Stimulated activated CD4-positive, alpha-beta T cell treated with anti-CD3 and anti-CD28 coated beads, Interleukin-1b, Interleukin-23, amount 100 ng/mL, for 1 hour (primary cell): Measurements from ENCODE around the gene SCN4B.

Source experiments
- DNase-seq, 2 donors: peaks; one replicate each; pipeline ENCODE4 v3.0.0-alpha.2; 2020; ENCODE audit warnings: low read depth in 2 of 2

Gene SCN4B

GRCh38 chr11:118099838-118100556, 52.6 kb downstream of the SCN4B start:
- DNase-seq: no peak

- no peak for DNase-seq
Observed at GRCh38 chr11:118098996-118099837, 53.4 kb downstream of the SCN4B start.

DNA sequence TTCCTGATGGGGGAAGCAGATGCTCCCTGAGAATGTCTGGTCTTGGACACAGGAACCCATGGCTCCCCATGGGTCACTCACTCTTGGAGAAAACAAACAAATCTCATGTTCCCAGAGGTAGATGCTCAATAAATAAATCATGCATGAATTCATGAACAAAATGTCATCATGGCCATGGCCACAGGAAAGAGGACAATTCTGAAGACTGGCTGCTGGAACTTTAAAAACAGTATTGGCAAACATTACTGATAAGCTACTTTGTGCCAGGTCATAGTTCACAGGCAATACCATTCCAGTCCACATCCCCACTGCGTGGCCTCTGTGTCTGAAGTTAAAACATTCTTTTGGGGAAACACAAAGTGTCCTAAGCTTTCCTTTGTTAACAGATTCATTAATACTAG, 56.7 kb downstream of the SCN4B start:
- DNase-seq: no peak

DNA sequence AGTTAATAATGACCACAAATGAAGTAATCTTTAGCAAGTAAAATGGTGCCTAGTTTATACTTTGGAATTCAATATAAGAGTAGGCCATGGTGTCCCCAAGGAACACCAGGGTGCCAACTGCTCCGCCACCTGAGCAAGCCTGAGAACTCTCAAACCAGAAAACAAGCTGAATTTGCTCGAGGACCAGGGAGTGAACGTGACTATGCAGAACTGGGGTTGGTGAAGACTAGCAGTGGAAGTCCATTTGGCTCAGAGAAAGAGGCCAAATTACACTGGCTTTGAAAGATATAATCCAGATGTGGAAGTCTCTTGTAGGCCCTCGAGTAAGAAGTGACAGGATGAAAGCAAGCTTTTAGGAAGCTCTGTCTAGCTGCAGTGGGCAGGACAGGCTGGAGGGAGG, 57.1 kb downstream of the SCN4B start:
- no peak for DNase-seq

DNA sequence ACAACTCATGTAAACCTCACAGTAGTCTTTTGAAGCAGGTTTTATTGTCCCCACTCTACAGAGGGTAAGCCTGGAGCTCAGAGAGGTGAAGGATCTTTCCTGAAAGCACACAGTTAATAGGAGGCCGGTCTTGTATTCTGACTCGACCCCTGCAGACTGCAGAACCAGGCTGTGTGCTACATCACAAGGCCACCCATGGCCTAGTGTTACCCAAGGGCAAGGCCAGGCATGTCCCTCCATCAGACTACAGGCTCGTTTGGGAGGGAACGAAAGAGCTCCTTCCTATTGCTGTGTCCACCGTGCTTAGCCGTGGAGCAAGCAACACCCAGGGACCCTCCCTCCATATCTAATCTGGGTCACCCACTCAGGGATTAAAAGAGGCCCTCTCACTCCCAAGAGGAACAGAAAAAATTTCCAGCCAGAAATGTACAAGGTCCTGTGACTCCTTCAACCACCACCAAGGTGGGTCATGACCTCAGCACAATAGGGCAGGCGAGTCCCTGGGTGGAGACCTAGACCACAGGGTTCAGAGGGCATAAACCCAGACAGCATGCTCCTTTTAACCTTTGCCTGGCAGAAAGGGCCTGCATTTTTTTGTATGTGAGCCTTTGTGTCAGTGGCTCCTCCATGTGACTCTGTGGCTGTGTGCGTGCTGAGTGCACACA, 59.6 kb downstream of the SCN4B start:
- DNase-seq: no peak

GRCh38 chr11:118091690-118092089, 60.9 kb downstream of the SCN4B start:
- no peak for DNase-seq

DNA sequence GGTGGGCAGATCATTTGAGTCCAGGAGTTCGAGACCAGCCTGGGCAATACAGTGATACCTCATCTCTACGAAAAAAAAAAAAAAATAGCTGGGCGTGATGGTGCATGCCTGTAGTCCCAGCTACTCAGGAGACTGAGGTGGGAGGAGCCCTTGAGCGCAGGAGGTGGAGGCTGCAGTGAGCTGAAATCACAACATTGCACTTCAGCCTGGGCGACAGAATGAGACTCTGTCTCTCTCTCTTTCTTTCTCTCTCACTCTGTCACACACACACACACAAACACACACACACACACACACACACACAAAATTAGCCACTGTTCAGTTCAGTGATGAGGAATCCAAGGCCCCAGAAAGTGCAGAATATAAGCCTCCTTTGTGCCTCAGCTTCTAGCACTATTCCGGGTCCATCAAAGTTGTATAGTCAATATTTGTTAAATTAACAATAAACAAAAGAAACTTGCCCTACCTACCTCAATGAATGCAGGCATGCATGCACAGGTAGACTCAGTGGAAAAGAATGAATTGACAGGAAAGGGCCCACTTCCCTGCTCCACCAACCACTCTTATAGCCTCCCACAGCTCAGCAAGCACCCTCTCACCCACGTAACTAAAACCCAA, 62.0 kb downstream of the SCN4B start:
- no peak for DNase-seq

- no peak for DNase-seq
Observed at GRCh38 chr11:118088531-118088930, 64.1 kb downstream of the SCN4B start.

- no peak for DNase-seq
Observed at GRCh38 chr11:118087931-118088330, 64.7 kb downstream of the SCN4B start.

GRCh38 chr11:118086913-118087768, 65.5 kb downstream of the SCN4B start, which contains the start of gene SMIM35:
Gene SMIM35 (minus strand): TSS chr11:118086963. CDS start chr11:118086757, 206 bp downstream.
- no peak for DNase-seq

- DNase-seq: no peak
Observed at GRCh38 chr11:118084656-118085055, 68.0 kb downstream of the SCN4B start.

- no peak for DNase-seq
Observed at GRCh38 chr11:118084247-118084646, 68.4 kb downstream of the SCN4B start.
